Mononuclear cell (primary cell): Measurements from ENCODE around the gene DCANP1. TPM values are rescaled to one million over a fixed set of nuclear protein-coding genes. Genes with fewer than 3 reads are reported as not detected.
"Not testable (repeated sequence)": the region's sequence is repeated elsewhere in the genome, so short reads cannot be mapped to it uniquely, and the experiment has no call there.

Experiments
- H3K27me3 ChIP-seq: 2 replicates; pipeline ENCODE4 v1.6.0; 2011; ENCODE audit warnings: low read length, control low read depth; ENCODE audit not compliant: insufficient read depth
- H3K4me1 ChIP-seq: 2 replicates; pipeline ENCODE4 v1.5.1; 2011; ENCODE audit warnings: mild to moderate bottlenecking, low read length, control low read depth; ENCODE audit not compliant: insufficient read depth
- H3K4me3 ChIP-seq: 2 replicates; pipeline ENCODE4 v1.5.1; 2011; ENCODE audit warnings: mild to moderate bottlenecking, low read length, moderate library complexity
- H3K9me3 ChIP-seq: 2 replicates; pipeline ENCODE4 v1.5.1; 2011; ENCODE audit warnings: low read depth, mild to moderate bottlenecking, control low read depth, low read length
- total RNA-seq: library from RNA; depleted of rRNA; stranded (reverse); fragments of >200 nt; gene quantifications from one replicate; pipeline ENCODE4 v1.2.3, GENCODE V29; 2012

Gene DCANP1, protein sequence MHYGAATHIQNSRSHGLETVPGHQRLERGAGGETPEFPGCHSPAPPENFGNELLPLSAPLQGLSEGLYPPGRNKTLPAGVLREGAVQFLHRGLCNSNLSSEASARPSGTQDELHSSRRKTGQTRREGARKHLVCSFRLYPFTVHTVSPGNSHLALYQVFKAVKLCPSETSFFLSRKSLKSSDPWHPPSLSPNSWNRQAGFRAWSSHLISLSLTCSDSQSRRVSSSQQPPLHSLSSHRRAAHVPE
- total RNA-seq = 0.10 TPM

DNA sequence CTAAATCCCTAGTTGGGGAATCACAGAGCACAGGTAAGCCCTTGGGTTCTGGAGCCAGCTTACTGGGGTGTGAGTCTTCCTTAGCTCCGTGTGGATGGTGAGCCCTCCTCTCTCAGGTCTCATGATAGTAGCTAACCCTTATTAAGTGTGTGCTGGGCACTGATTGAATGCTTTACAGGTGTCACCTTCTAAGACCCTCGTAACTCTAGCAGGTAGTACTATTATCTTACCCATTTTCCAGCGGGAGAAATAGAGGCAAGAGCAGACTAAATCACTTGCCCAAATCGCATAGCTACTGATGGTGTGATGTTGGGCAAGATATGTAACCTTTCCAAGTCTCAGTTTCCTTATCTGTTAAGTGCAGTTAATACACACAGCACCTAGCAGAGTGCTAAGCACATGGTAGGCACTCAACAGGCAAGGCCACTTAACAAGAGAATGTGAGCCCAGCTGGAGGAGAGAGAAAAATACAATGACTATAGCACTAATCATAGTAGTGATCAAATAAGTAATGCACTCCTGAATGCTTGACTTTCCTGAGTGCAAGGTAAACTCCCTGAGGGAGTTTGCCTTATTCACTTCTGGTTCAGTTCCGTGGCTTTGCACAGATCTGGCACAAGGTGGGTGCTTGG is at the start of gene DCANP1:
Gene DCANP1 (minus strand): TSS at position 51 of the 632 bp plus-strand sequence. CDS start 240 bp downstream, outside the sequence.
- H3K9me3 ChIP-seq = no peaks in the 10 kb centered on the region
- no peak within 1 kb of the TSS for H3K4me3 ChIP-seq
- no peaks in the 10 kb centered on the region for H3K27me3 ChIP-seq
- H3K4me1 ChIP-seq = peaks cover 45% of the 10 kb centered on the region

- H3K4me1 ChIP-seq = peaks cover 25% of the 10 kb centered on the region
- H3K9me3 ChIP-seq, H3K4me3 ChIP-seq: not testable (repeated sequence)
- H3K27me3 ChIP-seq = peaks cover 38% of the 10 kb centered on the region
These were observed 48.4 kb upstream of the DCANP1 start for GRCh38 chr5:135495531-135495930.

DNA sequence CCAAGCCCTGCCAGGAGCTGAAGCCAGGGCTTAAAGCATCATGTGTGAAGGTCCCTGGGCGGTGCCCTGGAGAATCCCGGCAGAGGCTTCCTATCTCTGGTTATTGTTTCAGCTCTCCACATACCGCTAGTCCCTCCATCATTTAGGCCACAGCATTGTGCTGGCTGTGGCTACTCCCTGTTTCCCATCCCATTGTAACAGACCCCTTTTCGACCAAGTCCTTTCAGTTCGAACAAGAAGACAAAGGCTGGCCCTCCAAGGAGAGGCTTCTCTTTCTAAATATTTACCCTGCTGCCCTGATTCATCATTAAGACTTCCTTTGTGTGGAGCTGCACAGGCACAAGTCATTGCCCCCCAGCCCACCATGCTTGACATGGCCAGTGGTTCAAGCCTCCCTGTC is 47.0 kb upstream of the DCANP1 start:
- H3K27me3 ChIP-seq = peaks cover 51% of the 10 kb centered on the region
- no peak overlapping the region for H3K4me3 ChIP-seq
- peaks cover 37% of the 10 kb centered on the region for H3K4me1 ChIP-seq
- no peaks in the 10 kb centered on the region for H3K9me3 ChIP-seq

DNA sequence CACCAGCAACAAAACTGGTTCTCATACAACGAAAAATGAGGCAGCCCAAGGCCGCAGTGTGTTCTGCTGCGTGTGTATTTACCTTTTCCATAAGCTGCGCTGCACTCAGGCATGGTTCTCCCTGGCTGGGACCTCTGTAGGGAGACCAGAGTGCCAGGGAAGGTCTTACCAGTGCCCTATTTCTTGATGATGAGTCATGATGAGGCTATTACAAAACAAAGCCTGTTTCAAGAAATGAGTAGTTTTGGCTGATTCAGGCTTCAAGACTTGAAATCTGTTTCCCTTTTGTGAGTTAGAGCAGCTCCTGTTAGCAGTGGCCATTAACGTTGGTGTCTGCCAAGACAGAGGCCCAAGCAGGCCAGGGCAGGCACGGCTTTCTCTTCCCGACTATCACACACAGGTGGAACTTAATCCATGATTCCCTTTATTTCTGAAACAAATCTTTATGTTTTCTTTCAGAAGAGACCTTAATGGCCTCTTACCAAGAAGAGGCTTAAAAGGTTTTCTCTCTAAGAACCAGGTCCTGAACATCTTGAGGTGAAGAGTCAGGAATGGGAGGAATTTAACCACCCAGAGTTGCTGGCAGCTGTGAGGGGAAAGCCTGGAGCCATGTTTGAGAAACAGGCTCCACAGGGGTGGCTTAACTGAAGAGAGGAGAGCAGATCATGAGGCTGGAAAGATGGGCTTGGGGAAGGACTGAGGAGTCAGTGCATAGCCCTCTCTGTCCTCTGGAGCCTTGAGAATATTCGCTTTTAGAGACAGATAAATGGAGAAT is 46.4 kb upstream of the DCANP1 start:
- H3K9me3 ChIP-seq = no peaks in the 10 kb centered on the region
- peaks cover 57% of the 10 kb centered on the region for H3K27me3 ChIP-seq
- no peak overlapping the region for H3K4me3 ChIP-seq
- peaks cover 42% of the 10 kb centered on the region for H3K4me1 ChIP-seq

DNA sequence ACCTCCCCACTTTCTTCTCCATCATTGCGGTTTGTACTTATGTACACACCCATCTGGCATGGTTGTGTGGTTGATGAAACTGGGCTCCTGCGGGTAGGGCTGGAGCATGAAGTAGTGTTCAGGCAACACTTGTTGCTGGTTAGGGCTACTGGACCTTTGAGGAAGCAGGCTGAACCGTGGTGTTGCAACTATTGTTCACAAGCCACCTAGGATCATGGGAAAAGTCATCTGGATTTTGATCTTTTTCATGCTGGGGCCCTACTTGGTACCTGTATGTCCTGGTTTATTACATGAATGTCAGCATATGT is 45.1 kb upstream of the DCANP1 start:
- Histone ChIP-seq H3K4me1 (peaks cover 42% of the 10 kb centered on the region), H3K27me3 (peaks cover 64% of the 10 kb centered on the region), H3K4me3 (no peak overlapping the region), H3K9me3 (no peaks in the 10 kb centered on the region)

DNA sequence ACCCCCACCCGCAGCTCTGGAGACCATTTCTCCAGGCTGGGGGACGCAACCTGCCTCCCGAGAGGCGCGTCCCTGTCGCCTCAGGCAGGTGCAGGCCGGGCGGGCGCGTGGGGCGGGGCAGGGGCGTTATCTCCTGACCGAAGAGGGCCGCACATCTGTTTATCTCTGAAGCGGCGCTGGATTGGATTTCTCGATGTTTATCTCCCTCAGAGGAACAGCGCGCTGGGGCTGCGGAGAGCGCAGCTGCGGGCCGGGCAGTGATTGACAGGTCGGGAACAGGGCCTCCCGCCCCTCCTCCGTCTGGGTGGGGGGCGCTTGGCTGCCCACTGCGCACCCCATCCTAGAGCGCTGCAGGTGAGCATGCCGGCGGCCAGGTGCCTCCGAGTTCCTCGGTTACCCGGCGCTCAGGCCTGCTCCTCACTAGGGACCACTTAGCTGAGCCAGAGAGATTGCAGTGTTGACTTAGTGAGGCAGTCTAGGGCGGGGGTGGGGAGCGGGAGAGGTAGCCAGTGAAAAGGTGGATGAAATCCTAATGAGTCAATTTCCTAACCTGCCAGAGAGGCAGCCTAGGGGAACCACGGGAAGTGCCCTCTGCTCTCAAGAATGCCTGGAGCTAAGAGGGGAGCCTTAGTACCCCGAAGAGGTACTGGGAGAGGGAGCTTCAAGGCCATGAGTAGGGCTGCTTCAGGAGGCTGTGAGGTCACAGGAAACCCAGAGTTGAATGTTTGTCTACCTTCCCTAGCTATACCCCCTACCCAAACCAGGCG is 44.6 kb upstream of the DCANP1 start:
- H3K9me3 ChIP-seq = no peaks in the 10 kb centered on the region
- no peak overlapping the region for H3K4me3 ChIP-seq
- H3K27me3 ChIP-seq = peaks cover 70% of the 10 kb centered on the region
- H3K4me1 ChIP-seq = peaks cover 42% of the 10 kb centered on the region

- Histone ChIP-seq H3K27me3 (peaks cover 76% of the 10 kb centered on the region), H3K4me3 (no peak overlapping the region), H3K9me3 (no peaks in the 10 kb centered on the region), H3K4me1 (peaks cover 42% of the 10 kb centered on the region)
These were observed 43.9 kb upstream of the DCANP1 start for GRCh38 chr5:135491038-135491551.

DNA sequence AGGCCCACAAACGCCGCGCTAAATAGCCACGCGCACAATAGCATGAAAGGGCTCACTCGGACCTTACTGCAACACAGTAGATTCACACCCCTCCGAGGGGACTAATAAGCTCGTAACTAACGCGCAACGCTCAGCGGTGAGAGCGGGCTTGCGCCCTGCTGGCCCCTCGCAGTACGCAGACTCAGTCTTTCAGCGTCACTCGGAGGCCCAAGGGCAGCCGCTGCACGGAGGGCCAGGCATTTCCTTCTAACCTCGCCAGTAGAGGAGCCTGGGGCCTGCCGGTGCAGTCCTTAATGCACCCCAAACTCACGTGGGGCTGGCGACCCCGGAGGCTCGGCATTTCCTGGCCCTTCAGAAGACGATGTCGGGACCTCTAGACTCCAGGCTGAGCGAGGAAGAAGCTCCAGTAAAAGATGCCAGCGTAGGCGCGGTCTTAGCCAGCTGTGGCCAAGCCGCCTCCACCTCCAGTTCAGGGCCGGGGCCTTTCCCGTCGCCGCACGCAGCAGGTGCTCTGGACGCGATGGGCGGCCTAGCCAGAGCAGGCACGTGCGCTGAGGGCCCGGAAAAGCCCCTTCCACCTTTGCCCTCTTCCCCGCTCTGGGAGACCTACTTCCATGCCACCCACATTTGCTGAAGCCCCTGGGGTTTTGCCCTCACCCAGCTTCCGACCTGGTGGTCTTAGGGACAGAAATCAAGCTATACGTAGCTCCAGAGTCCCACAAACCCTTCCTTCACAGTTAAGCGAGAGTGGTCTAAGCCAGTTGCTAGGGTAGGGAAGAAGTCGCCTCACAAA is 43.3 kb upstream of the DCANP1 start:
- Histone ChIP-seq H3K4me1 (peaks cover 42% of the 10 kb centered on the region), H3K27me3 (peaks cover 83% of the 10 kb centered on the region), H3K9me3 (no peaks in the 10 kb centered on the region), H3K4me3 (no peak overlapping the region)

DNA sequence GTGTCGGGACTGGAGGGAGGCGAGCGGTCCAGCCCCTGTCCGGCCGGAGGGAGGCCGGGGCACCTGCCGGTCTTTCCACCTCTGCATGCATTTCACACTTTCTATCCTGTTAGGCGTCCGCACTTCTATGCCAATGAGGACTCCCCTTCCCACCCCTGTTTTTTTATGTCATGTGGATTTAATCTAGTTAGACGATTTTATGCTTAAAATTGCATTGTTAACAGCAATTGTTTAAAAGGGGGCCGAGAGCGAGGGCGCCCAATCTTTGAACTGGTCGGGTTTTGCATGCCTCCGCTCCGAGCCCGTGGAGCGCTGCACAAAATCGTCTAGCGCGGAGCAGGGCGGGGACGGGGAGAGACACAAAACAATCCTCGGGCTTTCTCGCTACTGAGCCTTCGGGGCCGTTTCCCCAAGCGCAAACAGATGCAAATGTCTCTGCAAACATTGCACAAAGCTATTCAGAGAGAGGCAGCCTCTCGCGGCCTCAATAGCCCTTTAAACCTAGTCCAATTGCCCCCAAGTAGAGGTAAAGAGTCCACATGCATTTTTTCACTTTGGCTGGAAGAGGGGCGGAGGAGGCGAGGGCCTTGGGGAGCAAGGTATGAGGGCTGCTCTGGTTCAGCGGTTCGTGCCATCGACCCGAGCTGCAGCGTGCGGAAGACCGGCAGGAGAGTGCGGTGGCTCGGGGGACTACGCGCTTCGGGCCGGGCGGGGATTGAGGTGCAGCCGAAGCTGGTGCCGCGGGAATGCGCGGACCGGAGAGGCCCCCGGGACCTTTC is 42.5 kb upstream of the DCANP1 start:
- Histone ChIP-seq H3K4me1 (peaks cover 42% of the 10 kb centered on the region), H3K9me3 (no peaks in the 10 kb centered on the region), H3K4me3 (no peak overlapping the region), H3K27me3 (peaks cover 83% of the 10 kb centered on the region)

GRCh38 chr5:135488727-135489465 is 41.7 kb upstream of the DCANP1 start:
- H3K27me3 ChIP-seq = peaks cover 81% of the 10 kb centered on the region
- no peak overlapping the region for H3K4me3 ChIP-seq

GRCh38 chr5:135487839-135488514 is 40.8 kb upstream of the DCANP1 start:
- H3K4me1 ChIP-seq = peaks cover 30% of the 10 kb centered on the region
- H3K27me3 ChIP-seq = peaks cover 75% of the 10 kb centered on the region
- H3K9me3 ChIP-seq = no peaks in the 10 kb centered on the region

More at GRCh38 chr5:135488727-135489465, 41.7 kb upstream of the DCANP1 start:
- Histone ChIP-seq H3K9me3 (no peaks in the 10 kb centered on the region), H3K4me1 (peaks cover 39% of the 10 kb centered on the region)

DNA sequence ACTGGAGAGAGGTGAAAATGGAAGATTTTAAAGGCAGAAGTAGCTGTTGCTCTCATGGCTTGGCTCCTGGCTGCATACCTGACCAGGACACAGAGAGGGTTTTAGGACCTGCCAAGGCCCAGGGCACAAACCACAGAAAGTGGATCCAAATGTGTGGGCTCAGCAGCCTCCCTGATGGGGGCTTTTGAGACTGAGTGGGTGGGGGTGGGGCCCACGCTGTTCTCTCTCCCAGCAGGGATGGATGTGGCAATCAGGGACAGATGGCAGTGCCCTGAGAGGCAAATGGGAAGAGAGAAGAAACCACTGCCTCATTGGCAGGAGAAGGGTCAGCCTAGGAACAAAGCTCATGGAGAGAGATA is 39.9 kb upstream of the DCANP1 start:
- Histone ChIP-seq H3K9me3 (no peaks in the 10 kb centered on the region), H3K27me3 (peaks cover 65% of the 10 kb centered on the region), H3K4me1 (peaks cover 22% of the 10 kb centered on the region), H3K4me3 (no peak overlapping the region)

More at GRCh38 chr5:135487839-135488514, 40.8 kb upstream of the DCANP1 start:
- no peak overlapping the region for H3K4me3 ChIP-seq
